CD4-positive, alpha-beta T cell treated with Interleukin-6 for 4 hours (primary cell): Measurements from ENCODE around the gene WFS1.

Experiments used
- DNase-seq: peaks from one replicate; pipeline ENCODE4 v3.0.0-alpha.2; 2020; ENCODE audit warnings: mixed read lengths

Gene WFS1

DNA sequence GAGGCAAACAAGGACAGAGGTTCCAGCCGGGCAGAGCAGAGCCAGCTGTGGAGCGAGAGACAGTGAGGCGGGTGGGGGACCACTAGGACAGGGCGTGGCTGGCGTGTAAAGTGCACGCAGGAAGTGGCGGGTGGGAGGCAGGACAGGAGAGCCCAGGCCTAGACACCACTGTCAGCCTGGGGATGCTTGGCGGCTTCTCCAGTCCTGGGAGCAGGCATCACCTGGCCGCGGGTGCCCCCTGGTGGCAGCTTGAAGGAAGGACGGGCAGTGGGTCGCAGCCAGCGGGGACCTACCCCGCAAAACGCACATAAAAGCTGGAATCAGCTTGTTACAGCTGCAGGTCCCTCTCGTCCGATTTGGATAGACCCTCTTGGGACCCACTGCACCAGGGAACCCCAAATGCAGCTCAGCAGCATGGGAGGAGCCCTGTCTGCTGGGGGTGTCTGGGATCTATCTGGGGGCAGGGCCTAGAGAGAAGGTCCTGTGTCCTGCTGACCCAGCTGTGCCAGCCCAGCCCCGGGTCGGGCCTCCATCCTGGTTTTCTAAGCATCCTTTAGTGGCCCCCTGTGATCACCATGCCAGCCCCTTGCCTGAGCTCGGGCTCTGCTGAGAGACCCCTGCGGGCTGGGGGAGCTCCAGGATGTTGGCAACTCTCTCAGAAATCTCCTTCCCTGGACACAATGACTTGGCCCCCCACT, 57.7 kb downstream of the WFS1 start:
- peak; percentile 78 for DNase-seq

DNA sequence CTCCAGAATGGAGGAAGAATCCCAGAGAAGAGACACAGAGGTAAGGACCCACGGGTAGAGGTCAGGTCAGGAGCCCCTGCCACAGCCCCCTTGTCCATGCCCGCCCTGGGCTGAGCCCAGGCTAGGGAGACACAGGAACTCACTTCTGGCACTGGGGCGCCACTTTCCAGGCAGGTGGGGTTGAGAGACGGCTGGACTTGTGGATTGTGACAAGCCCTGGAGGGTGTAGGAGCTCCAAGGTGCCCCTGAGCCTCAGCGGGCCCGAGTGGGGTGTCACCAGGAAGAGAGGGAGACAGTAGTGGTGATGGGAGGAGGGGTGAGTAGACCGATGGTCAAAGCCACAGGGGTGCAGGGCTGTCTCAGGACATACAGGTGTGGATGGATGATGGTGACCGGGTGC, 58.9 kb downstream of the WFS1 start:
- DNase-seq = no peak

DNA sequence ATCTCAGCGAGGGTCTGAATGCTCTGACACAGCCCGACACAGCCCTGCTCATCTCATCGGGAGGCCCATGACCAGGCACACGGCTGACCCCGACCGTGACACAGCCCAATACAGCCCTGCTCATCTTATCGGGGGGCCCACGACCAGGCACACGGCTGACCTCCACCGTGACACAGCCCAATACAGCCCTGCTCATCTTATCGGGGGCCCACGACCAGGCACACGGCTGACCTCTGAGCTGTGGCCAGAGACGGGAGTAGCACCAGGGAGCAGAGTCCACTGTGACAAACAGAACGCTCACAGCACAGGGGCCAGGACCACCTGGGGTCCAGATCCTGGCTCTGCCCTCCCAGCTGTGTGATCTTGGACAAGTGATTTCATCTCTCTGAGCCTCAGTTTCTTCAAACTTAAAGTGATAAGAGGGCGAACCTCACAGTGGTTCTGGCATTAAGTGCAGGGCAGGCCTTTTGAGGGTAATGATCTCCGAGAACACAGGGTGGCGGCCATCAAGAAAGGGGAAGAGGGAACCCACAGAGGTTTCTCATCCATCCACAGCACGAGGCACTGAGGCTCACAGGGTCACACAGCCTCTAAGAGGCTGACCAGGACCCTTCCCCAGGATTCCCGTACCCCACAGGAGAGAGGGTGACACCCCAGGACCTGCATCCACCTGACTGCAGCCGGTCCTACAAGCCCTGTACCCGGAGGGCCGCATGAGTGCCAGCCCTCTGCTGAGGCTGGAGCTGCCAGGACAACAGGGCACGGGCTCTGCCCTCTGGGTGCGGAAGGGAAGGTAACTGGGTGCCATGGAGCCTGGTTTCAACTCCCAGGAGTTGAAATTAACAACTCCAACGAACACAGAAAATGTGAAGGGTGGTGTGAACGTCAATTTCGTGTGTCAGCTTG, 60.1 kb downstream of the WFS1 start:
- DNase-seq = no peak

DNA sequence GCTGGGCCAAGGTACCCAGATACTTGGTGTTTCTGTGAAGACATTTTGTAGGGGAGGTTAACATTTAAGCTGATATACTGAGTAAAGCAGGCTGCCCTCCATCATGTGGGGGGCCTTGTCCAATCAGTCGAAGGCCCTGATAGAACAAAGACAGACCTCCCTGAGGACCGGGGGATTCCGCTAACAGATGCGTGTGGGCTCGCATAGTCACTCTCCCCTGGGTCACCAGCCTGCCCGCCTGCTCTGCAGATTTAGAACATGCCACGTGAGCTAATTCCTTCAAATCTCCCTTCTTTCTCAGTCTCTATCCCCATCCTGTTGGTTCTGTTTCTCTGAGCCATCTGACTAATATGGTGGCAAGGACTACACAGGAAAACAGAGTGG, 60.7 kb downstream of the WFS1 start:
- DNase-seq = no peak

DNA sequence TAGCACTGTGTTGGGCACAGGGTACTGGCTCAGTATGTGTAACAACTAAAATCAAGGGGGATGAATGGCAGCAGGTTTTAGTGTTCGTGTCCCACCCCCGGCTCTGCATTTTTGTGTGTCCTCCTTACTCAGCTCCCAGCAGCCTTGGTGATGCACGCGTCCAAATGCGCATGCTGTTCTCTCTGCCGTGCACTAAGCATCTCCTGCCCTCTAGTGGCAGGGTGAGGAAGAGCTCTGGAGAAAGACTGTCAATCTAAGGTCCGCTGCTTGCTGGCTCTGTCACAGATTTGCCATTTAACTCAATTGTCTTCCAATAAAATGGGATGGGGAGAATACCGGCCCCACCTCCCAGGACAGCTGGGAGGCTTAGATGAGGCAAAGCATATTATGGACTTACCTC, 61.4 kb downstream of the WFS1 start:
- peak; percentile 11 for DNase-seq

DNA sequence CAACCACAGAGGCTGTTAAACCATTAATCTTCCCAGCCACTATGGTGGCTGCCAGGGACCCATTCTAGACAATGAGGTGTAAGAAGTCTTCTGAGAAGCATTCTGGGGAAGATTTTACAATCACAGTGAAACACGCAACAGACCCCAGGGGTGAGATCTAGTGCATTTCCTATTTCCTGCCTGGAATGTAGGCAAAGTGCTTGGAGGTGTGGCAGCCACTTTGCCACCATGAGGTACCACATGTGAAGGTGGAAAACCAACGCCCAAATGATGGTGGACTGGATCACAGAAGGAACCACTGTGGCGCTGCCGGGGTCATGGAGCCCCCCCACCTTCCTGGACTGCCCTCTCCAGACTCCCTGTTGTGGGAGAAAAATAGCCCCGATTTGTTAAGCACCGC, 61.8 kb downstream of the WFS1 start:
- no peak for DNase-seq

DNA sequence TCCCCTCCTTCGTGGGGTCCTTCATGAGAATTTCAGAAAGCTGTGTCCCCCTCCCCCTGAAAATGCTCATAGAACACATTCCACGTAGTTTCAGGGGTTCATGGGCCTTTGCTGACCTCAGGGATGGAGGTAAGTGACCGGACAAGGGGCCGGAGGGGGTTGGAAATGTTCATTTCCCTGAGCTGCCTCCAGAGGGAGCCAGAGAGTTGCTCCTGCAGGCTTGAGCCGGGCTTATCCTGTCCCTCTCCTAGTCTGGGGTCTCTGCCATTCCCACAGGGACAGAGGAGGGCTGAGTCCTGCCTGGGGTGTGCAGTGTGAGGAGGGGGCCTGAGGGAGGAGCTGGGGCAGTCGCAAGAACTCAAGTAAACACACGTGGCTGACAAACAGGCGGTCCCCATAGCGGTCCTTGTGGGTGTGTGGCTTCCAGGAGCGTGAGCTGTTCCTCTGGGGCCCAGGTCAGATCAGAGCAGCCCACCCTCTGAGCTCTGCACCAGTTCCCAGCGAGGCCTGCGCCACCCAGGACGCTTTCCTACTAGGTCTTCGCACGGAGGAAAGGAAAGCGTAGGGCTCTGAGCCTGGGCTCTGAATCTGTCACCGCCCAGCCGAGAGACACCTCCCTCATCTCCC, 62.5 kb downstream of the WFS1 start:
- DNase-seq = peak; percentile 12

DNA sequence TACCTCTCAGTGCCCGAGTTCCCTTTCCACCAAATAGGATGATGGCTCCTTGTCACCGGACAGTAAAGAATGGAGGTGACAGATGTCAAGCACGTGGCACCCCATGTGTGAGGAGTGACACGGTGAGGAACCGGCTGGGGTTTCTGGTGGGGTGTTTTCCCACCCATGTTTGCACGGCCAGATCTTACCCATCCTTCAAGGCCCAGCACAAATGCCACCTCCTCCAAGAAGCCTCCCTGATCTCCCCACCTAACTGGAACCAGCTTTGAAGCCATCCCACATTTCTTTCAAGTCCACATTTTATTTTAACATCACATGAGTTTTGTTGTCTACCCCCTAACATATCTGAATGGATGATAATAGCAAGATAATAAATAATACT, 63.0 kb downstream of the WFS1 start:
- no peak for DNase-seq

DNA sequence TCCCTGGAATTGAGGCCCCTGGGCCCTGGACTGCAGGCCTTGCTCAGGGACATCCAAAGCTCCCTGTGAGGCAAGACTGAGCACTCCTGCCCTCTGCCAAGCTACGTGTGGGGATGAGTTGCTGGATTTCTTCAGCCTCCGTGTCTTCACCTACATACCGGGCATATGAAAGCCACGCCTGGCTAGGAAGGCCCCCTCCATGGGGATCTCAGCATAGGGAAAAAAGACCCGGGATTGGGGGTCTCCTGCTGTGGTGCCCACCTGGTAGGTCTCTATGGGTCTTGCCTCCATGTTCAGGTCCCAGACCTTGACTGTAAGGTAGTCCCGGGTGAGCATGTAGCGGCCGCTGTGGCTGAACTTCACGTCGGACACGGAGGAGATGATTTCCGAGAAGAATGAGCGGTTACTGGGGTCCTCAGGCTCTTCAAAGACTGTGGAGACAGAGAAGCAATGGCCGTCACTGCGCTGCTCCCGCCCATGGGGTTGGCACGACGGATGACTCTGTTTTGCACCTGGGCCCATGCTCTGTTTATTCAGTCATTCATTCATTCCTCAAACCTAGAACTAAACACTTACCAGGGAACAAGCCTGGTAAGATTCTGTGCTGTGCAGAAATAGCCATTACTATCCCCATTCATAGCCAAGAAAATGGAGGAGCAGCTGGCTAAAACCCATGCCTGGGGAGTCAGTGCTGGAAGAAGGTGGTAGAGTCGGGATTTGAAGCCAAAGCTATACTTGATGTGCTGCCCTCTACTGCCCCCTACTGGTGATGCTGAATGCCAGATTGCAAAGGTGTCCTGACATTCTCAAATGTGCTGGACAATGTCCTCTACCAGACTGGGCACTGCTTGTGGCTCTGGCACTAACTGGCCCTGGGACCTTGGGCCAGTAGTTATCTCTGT, 63.9 kb downstream of the WFS1 start:
- no peak for DNase-seq

DNA sequence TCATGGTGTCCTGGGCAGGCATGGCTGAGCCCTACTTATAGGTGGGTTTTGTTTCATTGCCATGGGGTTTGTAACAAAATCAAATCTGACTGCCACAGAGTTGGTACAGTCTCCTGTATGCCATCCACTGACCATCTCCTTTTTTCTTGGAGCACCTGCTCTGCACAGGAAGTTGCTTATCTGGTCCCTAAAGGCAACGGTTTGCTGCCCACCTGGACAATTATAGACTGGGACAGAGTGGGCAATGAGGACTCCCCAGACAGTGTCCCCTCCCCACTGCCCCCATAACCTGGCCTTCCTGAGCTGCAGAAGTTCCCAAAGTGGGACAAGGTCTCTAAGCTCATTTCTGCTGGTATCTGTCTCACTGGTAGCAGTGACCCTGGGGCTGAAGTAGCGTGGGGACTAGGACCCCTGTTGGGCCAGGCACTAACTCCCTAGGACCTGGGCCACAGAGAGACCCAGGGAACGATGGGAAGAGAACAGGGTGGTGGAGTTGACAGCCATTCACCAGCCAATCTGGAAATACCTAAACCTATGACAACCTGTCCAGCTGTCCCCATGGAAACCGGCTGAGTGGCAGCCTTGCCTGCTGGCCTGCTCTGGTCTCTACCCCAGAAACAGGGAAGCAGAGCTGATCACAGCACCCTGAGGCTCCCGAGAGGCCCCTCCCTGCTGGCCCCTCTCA, 64.7 kb downstream of the WFS1 start:
- DNase-seq = no peak

DNA sequence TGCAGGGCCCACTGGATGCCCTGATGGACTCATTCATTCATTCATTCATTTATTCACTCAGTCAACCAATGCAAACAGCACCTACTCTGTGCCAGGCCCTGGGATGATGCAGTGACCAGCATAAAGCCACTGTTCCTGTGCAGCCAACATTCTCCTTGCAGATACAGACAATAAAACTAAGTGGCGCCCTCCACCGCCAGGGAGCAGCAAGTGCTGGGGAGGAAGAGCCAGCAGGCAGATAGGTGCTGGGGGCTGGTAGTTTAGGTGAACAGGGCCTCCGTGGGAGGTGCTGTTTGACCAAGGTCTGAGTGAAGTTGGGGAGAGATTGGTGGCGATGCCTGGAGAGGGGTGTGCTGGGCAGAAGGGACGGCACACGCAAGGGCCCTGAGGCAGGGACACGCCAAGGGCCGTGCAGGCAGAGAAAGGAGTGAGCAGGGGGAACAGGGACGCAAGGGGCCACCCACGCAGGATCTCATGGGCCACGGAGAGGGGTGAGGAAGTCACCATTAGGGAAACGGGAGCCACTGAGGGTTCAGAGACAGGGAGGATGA, 65.5 kb downstream of the WFS1 start:
- no peak for DNase-seq

DNA sequence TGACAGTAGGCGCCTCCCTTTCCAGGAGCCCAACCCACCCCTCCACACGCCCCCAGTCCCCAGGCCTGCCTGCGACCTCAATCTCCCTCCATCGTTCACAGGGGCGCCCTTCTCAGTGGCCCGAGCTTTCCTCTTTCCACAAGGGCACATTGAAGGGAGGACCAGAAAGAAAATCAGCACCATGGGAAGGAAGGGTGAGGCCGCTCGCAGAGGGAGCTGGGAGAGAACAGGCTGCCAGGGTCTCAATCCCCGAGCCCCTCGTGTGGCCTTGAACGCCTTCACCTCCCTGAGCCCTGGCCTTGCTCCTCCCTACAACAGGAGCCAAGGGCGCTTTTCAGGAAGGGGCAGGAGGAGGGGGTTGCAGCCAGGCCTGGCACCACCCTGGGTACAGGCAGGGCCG, 66.5 kb downstream of the WFS1 start:
- no peak for DNase-seq

DNA sequence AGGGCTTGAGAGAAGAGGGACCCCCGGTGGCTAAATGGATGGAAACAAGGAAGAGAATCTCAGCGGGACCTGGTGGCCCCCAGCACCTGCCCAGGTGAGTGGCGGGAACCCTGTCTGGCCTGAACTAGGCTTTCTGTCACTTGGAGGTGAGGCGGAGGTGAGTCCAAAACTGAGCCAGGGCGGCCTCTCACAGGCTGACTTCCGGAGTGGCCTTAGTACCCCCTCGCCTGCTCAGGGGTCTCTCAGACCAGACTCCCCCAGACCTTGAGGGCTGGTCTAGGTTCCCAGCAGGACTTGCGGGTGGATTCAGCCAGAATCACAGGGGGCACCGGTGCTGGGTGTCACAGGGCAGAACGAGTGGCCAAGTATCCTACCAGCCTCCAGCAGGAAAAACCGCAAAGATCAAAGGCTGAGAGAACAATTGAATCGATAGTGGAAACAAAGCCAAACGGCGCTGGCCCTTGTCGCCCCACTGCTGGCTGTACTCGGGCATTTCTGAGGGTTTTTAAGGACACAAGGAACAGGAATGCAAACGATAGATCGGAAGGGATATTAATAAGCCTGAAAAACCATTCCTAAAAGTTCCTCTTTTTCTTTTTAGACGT, 67.8 kb downstream of the WFS1 start:
- DNase-seq = no peak

DNA sequence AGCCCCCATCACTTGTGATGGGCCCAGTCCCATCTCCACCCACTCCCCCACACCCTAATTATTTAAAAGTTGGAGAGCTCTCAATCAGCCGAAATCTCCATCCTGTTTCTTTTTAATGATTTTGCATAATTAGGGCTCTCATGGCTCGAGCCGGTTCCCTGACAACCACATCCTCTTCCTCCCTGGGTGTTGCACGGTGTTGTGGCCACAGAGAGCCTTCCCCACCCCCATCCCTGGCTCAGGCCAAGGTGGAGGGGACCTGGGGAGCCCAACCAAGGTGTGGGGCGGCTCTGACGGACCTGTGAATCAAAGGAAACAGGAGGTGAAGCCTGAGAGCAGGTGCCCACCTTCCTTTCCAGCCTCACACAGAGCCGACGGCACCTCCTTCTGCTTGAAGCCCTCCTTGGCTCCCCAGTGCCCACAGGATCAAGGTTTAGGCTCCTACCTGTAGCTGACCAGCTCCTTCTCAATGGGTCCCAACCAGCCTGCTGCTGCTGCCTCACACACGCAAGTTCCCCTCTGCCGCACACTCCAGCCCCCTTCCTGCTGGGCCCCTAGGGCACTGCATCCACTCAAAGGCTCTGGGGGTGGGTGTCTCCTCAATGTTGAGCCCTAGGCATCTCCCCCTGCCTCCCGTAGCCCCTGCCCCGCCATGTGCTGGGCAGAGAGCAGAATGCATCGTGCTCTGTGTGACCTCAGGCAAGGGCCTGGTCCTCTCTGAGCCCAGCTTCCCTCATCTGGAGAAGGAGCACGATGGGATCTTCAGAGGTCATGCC, 68.7 kb downstream of the WFS1 start:
- no peak for DNase-seq

DNA sequence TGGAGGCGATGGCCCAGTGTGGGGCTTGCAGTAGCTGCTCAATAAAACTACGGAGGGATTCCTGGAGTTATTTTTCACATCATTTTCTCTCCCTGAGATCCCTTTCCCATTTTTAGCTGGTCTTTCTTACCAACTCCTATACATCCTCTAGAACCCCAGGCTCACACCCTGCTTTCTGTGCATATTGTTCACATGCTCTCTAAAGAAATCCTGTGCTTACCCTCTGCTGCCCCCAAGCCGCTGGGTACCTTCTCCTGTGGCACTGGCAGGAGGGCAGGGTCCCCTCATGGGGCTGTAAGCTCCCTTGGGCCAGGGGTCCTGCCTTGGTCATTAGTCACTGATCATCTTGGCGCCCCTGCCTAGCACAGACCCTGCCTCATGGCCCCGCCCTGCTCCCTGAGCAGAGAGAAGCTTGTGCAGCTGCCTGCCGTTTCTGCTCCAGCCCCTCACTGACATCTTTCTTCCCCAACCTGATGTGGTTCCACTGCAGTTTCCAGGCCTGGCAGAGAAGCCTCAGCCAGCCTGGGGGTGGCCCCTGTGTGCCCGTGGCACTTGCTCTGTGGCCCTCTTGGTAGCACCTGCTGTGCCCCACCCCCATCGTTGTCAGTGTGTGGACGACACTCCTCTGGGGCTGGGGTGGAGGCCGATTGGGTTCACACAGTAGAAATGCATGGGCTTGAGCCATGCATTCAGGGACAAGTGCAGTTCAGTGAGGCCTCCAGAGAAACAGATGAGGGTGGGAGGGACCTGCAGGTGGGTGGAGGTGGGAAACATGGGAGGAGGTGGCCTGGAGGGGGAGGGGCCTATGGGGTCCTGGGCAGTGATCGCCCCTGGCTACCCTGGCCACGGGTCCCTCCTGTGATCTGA, 69.5 kb downstream of the WFS1 start:
- DNase-seq = no peak

DNA sequence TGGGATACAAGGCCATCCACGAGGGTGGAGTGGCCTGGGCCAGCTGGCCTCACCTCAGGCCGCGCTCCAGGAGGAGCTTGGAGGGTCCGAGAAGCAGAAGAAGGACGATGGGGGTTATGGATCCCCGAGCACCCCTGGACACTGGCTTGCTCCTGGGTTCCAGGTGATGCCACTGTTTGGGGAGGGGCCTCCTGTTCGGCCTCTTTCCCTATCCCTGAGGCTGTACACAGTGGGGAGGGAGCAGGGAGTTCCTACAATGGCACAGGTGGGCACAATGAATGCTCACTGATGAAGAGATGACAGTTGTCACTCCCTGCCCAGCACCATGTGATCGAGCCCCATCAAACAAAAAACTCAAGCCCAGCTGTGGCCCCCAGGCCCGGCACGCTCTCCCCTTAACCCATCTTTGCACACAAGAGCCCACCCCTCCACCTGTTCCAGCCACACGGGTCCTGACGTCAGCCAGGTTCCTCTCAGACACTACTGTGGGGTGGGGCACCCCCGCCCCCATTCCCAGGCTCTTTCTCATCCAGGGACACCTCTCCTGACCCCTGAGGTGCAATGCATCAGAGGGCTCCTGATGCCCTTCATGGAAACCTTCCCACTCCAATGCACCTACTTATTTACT, 70.3 kb downstream of the WFS1 start:
- no peak for DNase-seq

DNA sequence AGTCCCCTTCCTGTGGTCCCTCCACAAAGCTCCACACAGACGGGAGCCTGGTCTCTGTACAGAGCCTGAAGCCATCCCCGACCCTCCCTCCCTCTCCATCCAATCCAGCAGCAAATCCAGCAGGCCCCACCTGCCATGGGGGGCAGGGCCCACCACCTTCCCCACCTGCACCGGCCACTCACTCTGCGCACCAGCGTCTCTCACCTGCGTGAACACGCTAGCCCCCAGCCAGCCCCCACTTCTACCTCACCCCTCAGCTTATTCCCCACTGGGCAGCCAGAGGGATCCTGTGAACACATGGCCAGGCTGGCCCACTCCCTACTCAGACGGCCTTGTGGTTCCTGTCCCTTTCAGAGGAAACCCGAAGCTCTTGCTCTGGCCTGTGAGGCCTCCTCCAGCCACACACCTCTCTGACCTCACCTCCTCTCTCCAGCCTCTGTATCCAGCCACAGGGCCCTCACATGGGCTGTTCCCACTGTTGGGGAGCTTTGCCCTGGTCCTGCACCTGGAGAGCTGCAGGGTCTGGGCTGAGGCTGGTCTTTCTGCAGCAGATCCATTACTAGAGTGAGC, 70.9 kb downstream of the WFS1 start:
- DNase-seq = no peak

DNA sequence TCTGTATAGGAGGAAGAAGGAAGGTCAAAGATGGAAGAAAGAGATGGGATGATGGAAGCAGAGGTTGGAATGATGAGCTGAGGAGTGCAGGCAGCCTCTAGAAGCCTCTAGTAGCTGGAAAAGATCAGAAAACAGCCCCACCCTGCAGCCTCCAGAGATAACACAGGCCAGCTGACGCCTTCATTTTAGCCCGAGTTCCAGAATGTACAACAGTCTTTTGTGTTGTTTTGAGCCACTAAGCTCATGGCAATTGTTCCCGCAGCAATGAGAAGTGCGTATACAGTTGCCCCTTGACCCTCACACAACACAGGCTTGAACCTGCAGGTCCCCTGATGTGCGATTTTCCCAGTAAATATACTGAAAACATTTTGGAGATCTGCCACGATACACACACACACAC, 72.0 kb downstream of the WFS1 start:
- DNase-seq = no peak
